C4-2B (cell line): ENCODE results near the gene SYCP1.

Experiments used
- ZFX ChIP-seq: fragments of 450-650 bp; IDR thresholded peaks from 2 replicates; pipeline ENCODE4 v1.6.1; 2017
- TF ChIP-seq, protein P1 (sequence below): fragments of 450-650 bp; conservative IDR thresholded peaks from 2 replicates; pipeline ENCODE4 v1.5.1; 2017; ENCODE audit warnings: mild to moderate bottlenecking

DNA sequence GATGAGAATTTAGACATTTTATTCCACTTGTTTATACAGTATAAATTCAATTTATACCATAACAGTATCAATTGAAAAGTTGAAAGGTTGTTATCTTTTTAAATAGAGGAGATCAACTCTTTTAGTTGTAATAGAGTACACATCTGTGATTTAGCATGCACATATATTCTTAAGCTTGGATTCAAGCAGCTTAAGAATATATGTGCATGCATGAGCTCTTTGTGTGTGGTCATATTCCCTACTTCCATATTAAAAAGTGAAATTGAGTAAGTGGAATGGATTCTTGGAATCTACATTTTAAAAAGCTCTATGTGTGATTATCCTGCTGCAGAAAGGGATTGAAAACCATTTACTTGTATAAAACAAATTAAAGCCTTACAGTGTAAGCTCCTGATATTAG lies 71.9 kb downstream of the SYCP1 start:
- TF ChIP-seq, protein P1, sequence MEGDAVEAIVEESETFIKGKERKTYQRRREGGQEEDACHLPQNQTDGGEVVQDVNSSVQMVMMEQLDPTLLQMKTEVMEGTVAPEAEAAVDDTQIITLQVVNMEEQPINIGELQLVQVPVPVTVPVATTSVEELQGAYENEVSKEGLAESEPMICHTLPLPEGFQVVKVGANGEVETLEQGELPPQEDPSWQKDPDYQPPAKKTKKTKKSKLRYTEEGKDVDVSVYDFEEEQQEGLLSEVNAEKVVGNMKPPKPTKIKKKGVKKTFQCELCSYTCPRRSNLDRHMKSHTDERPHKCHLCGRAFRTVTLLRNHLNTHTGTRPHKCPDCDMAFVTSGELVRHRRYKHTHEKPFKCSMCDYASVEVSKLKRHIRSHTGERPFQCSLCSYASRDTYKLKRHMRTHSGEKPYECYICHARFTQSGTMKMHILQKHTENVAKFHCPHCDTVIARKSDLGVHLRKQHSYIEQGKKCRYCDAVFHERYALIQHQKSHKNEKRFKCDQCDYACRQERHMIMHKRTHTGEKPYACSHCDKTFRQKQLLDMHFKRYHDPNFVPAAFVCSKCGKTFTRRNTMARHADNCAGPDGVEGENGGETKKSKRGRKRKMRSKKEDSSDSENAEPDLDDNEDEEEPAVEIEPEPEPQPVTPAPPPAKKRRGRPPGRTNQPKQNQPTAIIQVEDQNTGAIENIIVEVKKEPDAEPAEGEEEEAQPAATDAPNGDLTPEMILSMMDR = no peak
- TF ChIP-seq ZFX = no peak
